GM12874 (cell line): Measurements from ENCODE around the gene TRIM56.

Experiments
- CTCF ChIP-seq: IDR thresholded peaks from 2 replicates; pipeline ENCODE4 v1.5.1; 2011; ENCODE audit warnings: low read depth, mild to moderate bottlenecking, control low read depth, low read length, moderate library complexity; ENCODE audit not compliant: insufficient read depth

Gene TRIM56

GRCh38 chr7:101085162-101085964 is at the start of gene TRIM56:
TSS of gene TRIM56 (plus strand) at chr7:101085481. CDS start at chr7:101087313, 1,832 bp downstream.
- no peak for TF ChIP-seq CTCF

- TF ChIP-seq CTCF, result no peak
These were observed 49.3 kb upstream of the TRIM56 start for GRCh38 chr7:101035941-101036340.

GRCh38 chr7:101058355-101058754 is 26.9 kb upstream of the TRIM56 start:
- TF ChIP-seq CTCF, result no peak

GRCh38 chr7:101059620-101059942 is 25.7 kb upstream of the TRIM56 start:
- no peak for TF ChIP-seq CTCF

- TF ChIP-seq CTCF, result no peak
These were observed 24.3 kb upstream of the TRIM56 start for GRCh38 chr7:101060992-101061391.

- no peak for TF ChIP-seq CTCF
These were observed 19.0 kb upstream of the TRIM56 start for GRCh38 chr7:101066141-101066832.

GRCh38 chr7:101066833-101067177 is 18.5 kb upstream of the TRIM56 start:
- TF ChIP-seq CTCF, result no peak
